Stimulated activated CD4-positive, alpha-beta T cell treated with anti-CD3 and anti-CD28 coated beads, TNF-alpha, amount 100 ng/mL, for 48 hours (primary cell): Measurements from ENCODE around the gene POU2F3.

Experiments
- DNase-seq, 3 donors: peaks; one replicate each; pipeline ENCODE4 v3.0.0-alpha.2; 2020; ENCODE audit warnings: low read depth in 3 of 3

POU2F3 gene

DNA sequence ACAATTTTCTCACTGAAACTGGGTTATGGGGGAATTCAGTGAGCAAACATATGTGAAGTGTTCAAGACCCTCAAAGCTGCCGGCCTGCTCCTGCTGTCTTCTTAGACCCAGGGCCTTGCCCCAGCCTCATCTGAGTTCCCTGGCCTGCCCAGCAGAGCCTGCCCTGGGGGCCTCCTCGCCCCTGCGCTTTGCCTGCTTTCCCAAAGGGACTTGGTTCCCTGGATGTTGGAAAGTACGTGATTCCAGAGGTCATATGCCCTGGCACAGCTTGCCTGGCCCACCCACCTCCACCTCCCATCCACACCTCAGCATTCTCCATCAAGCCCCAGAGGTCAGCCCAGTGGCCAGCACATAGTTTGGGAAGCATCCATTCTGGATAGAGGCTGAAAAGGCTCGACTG lies 13.7 kb upstream of the POU2F3 start:
- no peak for DNase-seq

DNA sequence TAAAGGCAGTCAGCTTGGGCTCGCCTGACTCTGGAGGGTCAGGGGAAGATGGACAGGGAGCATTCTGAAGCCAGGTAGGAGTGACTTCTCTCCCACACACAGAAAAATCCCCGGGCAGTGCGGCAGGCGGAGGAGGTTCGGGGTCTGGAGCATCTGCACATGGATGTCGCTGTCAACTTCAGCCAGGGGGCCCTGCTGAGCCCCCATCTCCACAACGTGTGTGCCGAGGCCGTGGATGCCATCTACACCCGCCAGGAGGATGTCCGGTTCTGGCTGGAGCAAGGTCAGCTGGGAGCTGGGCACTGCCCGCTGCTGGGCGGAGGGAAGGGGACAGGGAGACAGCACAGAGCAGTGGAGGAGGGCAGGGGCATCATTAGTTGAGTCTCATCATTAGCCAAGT lies 13.2 kb upstream of the POU2F3 start:
- DNase-seq, result no peak

DNA sequence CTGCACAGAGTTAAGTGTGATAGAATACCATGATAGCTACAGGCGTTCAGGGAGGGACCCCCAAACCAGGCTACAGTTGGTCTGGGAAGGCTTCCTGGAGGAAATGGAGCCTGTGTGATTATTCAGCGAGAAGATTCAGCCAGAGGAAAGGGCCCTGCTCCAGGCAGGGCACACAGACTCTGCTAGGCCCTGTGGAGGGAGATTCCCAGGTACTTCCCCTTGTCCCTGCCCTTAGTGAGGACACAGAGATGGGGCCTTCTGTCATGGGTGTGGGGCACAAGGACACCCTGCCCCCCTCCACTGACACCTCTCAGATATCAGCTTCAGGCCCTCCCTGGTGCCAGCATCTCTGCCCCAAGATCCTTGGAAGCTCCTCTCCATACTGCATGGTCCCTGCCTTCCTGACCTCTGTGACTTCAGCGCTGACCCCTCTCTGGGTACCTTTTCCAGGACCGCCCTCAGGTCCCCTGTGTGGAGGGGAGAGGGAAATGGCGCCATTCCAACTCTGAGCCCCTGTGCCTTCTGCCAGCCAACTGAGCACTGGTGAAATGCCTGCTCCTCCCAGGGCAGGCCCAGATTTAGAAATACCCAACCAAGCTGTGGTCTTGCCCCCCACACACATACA lies 12.6 kb upstream of the POU2F3 start:
- no peak for DNase-seq

DNA sequence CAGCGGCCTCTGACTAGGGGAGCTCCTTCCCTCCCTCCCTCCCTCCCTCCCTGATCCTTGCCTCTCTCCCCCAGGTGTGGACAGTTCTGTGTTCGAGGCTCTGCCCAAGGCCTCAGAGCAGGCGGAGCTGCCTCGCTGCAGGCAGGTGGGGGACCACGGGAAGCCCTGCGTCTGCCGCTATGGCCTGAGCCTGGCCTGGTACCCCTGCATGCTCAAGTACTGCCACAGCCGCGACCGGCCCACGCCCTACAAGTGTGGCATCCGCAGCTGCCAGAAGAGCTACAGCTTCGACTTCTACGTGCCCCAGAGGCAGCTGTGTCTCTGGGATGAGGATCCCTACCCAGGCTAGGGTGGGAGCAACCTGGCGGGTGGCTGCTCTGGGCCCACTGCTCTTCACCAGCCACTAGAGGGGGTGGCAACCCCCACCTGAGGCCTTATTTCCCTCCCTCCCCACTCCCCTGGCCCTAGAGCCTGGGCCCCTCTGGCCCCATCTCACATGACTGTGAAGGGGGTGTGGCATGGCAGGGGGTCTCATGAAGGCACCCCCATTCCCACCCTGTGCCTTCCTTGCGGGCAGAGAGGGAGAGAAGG lies 11.1 kb upstream of the POU2F3 start:
- DNase-seq, result no peak

GRCh38 chr11:120229451-120230424 lies 10.2 kb upstream of the POU2F3 start:
- DNase-seq, result no peak

DNA sequence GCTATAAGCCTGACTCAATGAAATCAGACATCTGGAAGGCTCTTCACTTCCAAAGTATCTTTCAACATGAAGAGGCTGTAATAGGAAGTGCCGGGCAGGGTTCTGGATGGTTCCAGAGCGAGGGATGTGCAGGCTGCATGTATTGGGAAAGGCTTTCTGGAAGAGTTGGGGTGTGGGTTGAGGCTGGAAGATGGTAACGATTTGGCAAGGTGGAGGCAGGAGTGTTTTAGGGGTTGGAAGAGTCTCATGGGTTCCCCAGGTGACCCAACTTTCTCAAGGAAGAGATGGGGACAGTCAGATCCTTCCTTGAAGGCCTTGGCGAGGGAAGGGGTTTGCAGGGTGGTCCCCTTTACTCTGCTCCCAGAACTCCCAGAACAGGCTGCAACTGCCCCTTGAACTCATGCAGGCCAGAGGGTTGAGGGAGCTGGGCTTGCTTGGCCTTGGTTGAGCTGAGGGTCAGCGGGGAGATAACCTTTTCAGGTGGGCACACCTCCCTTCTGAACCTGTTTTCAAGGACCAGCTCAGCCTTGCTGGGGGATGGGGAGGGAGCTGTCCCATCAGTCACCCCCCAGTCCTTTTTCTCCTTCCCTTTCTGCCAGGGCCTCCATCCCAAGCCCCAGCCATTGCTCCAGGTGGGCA lies 9.4 kb upstream of the POU2F3 start:
- no peak for DNase-seq

GRCh38 chr11:120231963-120232362 lies 8.0 kb upstream of the POU2F3 start:
- DNase-seq, result no peak

DNA sequence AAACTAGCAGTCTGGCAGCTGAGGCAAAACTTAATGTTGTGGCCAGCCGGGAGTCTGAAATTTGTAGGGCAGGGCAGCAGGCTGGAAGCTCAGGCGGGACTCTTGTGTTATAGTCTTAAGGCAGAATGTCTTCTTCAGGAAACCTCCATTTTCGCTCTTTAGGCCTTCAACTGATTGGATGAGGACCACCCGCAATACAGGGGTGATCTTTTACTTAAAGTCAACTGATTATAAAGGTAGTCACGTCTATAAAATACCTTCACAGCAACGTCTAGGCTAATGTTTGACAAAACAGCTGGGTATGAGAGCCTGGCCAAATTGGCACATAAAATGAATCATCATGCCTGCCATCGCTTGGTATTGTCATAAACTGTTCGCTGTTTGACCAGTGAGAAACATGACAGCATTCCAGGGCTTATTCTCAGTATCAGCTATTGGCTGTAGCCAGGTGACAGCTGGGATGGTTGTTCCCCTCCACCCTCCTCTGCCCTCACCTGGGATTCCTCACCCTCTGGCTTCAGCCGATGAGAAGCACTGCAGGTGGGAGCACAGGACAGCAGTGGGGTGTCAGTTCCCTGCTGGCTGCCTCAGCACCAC lies 6.6 kb upstream of the POU2F3 start:
- DNase-seq, result no peak

GRCh38 chr11:120235024-120235628 lies 4.8 kb upstream of the POU2F3 start:
- DNase-seq, result peak; percentile 28 to 49 (median 43)

- DNase-seq, result no peak
Measured at GRCh38 chr11:120236169-120237107, 3.5 kb upstream of the POU2F3 start.

DNA sequence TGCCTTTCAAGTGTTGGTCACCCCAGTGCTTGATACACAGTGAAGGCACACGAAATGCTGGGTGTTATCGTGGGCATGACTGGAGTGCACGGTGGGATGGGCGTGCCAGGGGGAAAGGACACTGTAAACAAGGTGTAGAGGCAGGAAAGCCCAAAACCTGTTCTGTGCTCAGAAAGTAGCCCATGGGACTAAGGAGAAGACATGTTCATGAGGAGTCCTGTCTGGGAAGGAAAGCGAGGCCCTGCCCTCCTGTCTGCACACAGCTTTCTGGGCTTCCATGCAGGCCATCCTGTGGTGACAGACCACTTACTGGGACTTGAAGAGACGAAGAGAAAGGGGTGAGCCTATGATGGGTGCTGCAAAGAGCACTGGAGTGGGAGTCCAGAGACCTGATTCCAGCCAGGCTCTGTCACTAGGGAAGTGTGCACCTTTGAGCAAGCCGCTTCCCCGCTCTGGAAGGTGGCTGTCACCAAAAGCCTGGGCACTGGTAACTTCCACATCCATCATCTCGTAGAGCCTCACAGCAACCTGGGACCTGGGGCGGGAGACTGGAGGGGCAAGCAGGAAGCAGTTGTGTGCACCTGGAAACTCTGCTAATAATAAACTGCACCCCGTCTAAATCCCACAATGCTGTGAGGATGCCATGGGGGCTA lies 846 bp upstream of the POU2F3 start:
- DNase-seq, result no peak

DNA sequence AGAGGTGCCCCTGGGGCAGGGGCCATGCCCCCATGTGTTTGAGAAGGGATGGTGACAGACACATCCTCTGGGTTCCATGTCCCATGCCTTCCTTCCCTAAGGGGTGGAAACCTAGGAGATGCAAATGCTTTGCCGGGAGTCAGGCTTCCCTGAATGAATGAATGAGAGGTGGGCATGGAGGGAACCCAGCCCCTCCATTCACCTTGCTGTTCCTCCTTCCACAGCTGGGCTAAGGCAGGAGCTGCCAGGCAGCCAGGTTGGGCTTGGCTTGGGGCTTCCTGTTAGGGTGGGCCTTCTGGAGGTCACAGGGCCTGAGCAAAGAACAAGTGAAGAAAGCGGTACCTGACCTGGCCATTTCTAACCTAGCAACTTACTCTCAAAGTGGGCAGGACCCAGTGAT lies 926 bp downstream of the POU2F3 start:
- no peak for DNase-seq

DNA sequence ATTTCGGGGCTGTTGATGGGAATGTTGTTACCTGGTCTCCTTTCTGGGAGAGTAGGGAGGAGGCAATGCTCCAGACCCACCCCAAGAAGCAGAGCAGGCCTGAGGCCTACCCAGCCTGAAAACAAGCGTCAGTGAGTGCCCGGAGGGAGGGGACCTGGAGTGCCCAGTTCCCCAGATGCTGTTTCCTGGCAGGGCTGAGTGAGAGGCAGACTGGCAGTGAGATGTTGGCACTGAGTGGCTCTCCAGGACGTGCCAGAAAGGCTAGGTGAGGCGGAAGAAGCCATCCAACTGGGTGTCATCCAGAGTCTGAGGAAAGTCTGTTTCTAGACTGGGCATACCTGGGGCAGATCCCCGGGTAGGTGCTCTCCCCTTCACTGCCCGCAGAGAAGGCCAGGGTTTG lies 1.3 kb downstream of the POU2F3 start:
- no peak for DNase-seq

DNA sequence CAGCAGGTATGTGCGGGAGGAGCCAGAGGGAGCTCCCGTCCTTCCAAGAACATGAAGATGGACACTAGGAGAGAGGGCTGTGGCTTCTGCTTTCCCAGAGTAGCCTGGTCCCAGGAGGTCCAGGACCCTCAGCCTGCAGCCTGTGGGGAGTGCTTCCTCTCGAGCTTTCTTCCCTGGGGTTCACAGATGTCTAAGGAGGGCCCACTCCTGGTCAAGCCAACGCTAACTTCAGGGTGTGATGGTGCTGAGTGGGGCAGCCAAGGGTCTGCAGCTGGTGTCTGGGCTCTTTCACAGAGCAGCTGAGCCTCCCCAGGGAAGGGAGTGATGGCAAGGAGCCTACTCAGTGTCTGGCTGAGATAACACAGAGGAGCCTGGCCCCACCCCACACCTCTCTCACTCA lies 3.3 kb downstream of the POU2F3 start:
- no peak for DNase-seq

GRCh38 chr11:120244476-120245365 lies 4.8 kb downstream of the POU2F3 start:
- no peak for DNase-seq

- DNase-seq, result no peak
Measured at GRCh38 chr11:120245434-120245833, 5.5 kb downstream of the POU2F3 start.

DNA sequence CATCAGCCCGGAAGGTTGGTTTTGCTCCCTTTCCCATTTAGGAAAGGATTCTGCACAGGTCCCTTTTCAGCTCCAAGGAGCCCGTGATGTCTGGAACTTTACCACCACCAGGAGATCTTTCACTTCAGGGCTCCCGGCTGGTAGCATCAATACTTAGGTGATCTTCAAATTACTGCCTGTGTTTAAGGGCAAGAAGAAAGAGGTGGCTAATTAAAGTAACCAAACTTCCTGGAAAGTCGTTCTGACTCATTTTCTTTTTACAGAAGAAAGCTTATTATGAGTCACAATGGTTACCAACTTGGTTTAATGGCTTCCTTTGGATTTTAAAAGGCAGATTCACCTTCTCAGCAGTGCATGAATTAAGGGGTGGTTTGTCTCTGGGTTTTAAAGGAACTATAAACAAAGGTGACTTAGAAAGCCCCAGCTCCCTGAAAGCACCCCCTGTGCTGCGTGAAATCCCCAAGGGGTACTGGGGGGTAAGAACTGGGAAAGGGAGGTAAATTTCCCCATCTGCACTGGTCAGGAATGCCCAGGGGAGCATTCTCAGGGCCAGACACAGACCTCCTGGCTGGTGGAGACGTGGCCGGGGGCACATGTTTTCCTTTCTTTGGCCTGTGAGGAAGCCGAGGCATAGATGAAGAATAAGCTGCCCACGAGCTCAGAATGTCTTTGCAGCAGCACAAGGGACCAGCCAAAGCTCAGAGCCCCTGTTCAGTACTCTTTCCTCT lies 8.8 kb downstream of the POU2F3 start:
- DNase-seq, result no peak
